GM12878 (cell line): Measurements from ENCODE around the gene PODXL2. TPM values are rescaled to one million over a fixed set of nuclear protein-coding genes. Genes with fewer than 3 reads are reported as not detected.

Source experiments
- ATAC-seq: fragments of 200-7000 bp; cut with Tn5 transposase; 3 replicates; pipeline ENCODE4 v1.9.1; 2020; ENCODE audit warnings: mild to moderate bottlenecking, moderate library complexity
- BruUV-seq: library from RNA; stranded (reverse); fragments of 400-500 nt; replicated peaks from 2 replicates; lab custom pipeline; 2021; lab: Mats Ljungman, UMichigan
- CTCF ChIA-PET: fragments of 300-600 bp; sonication (Branson Sonifier 250); formaldehyde crosslinking; extraction: SDS; loops from one replicate; lab custom pipeline; 2021; ENCODE audit warnings: inconsistent platforms; lab: Yijun Ruan, JAX
- POLR2A ChIA-PET: fragments of 350-600 bp; formaldehyde crosslinking; extraction: SDS; loops from one replicate; lab custom pipeline; 2021; ENCODE audit warnings: inconsistent platforms; lab: Charles Lee
- RAD21 ChIA-PET: fragments of 300-600 bp; sonication (Branson Sonifier 250); formaldehyde crosslinking; loops from one replicate; lab custom pipeline; 2023; ENCODE audit warnings: antibody characterized with exemption; ENCODE audit not compliant: unreplicated experiment; lab: Charles Lee
- SMC1A ChIA-PET: fragments of 300-600 bp; sonication (Branson Sonifier 250); formaldehyde crosslinking; loops from one replicate; lab custom pipeline; 2023; ENCODE audit not compliant: unreplicated experiment, uncharacterized antibody; lab: Charles Lee
- DNase-seq: peaks from one replicate; pipeline ENCODE4 v3.0.0-alpha.2; 2011; ENCODE audit warnings: low read depth, low spot score
- FAIRE-seq: peaks from 3 replicates; lab custom pipeline; 2011; peaks lifted over from hg19 to GRCh38; lab: Jason Lieb, UNC
- H2AFZ ChIP-seq: 2 replicates; pipeline ENCODE4 v1.6.0; 2011; ENCODE audit warnings: low read depth, low read length, control low read depth; ENCODE audit not compliant: control insufficient read depth
- H3K27ac ChIP-seq: 2 replicates; pipeline ENCODE4 v1.5.1; 2011; ENCODE audit warnings: control low read depth; ENCODE audit not compliant: control insufficient read depth, insufficient read depth
- H3K27me3 ChIP-seq, 2 experiments: replicated peaks in 1 of 2; 2 replicates each; pipeline versions ENCODE4 v1.6.0 to v1.6.1; 2011; ENCODE audit warnings: low read length in 1 of 2; ENCODE audit not compliant: control insufficient read depth in 2 of 2, insufficient read depth in 2 of 2
- H3K36me3 ChIP-seq, 2 experiments: 2 replicates each; pipeline ENCODE4 v1.5.1; 2011; ENCODE audit warnings: low read length in 1 of 2; ENCODE audit not compliant: control insufficient read depth in 2 of 2, insufficient read depth in 2 of 2
- H3K4me1 ChIP-seq: 2 replicates; pipeline ENCODE4 v1.6.1; 2011; ENCODE audit warnings: mild to moderate bottlenecking, low read length, moderate library complexity, mixed read lengths; ENCODE audit not compliant: control insufficient read depth, insufficient read depth
- H3K4me2 ChIP-seq: 2 replicates; pipeline ENCODE4 v1.6.0; 2011; ENCODE audit warnings: control low read depth; ENCODE audit not compliant: control insufficient read depth, insufficient read depth
- H3K4me3 ChIP-seq: fragments of 200-600 bp; sonication (generic); 2 replicates; pipeline ENCODE4 v1.5.1; 2016
- H3K79me2 ChIP-seq: 2 replicates; pipeline ENCODE4 v1.6.0; 2011; ENCODE audit warnings: low read length; ENCODE audit not compliant: control insufficient read depth, insufficient read depth
- H3K9ac ChIP-seq: 2 replicates; pipeline ENCODE4 v1.8.0; 2011; ENCODE audit warnings: low read length, control low read depth, mixed read lengths; ENCODE audit not compliant: control insufficient read depth, insufficient read depth
- H3K9me3 ChIP-seq: replicated peaks from 3 replicates; pipeline ENCODE4 v1.5.1; 2011; ENCODE audit warnings: mild to moderate bottlenecking, low read length; ENCODE audit not compliant: control insufficient read depth, insufficient read depth
- H4K20me1 ChIP-seq: 2 replicates; pipeline ENCODE4 v1.6.0; 2011; ENCODE audit not compliant: control insufficient read depth, insufficient read depth
- BCL11A ChIP-seq: IDR thresholded peaks from 2 replicates; pipeline ENCODE4 v1.6.1; 2011; ENCODE audit warnings: low read depth, low read length
- ESRRA ChIP-seq: IDR thresholded peaks from 2 replicates; pipeline ENCODE4 v1.6.1; 2012; ENCODE audit warnings: mild to moderate bottlenecking, low read length, improper control_type of control experiment
- MEF2A ChIP-seq: IDR thresholded peaks from 2 replicates; pipeline ENCODE4 v1.6.1; 2011; ENCODE audit warnings: low read depth, mild to moderate bottlenecking, low read length, moderate library complexity; ENCODE audit not compliant: insufficient read depth
- NBN ChIP-seq: fragments of 450-650 bp; IDR thresholded peaks from 2 replicates; pipeline ENCODE4 v1.6.1; 2016
- SIN3A ChIP-seq: IDR thresholded peaks from 2 replicates; pipeline ENCODE4 v1.6.1; 2012; ENCODE audit warnings: low read depth, low read length, improper control_type of control experiment
- SIX5 ChIP-seq: IDR thresholded peaks from 2 replicates; pipeline ENCODE4 v1.6.1; 2011; ENCODE audit warnings: mild to moderate bottlenecking, low read depth, low read length, moderate library complexity; ENCODE audit not compliant: severe bottlenecking
- SP1 ChIP-seq: IDR thresholded peaks from one replicate; pipeline ENCODE4 v1.6.1; 2011; ENCODE audit warnings: low read depth, low read length
- TCF7 ChIP-seq: IDR thresholded peaks from 2 replicates; pipeline ENCODE4 v1.6.1; 2014; ENCODE audit warnings: antibody characterized with exemption, borderline replicate concordance
- ZNF24 ChIP-seq: fragments of 450-650 bp; IDR thresholded peaks from 2 replicates; pipeline ENCODE4 v1.6.1; 2017; ENCODE audit warnings: antibody characterized with exemption, mild to moderate bottlenecking
- ZNF384 ChIP-seq: IDR thresholded peaks from 2 replicates; pipeline ENCODE4 v1.6.1; 2012; ENCODE audit warnings: low read depth, mild to moderate bottlenecking, low read length, improper control_type of control experiment, borderline replicate concordance
- WGBS: methylation state at CpG from one replicate; pipeline ENCODE4 v1.1.6; 2016; ENCODE audit warnings: low lambda C conversion rate; ENCODE audit not compliant: insufficient replicate concordance, insufficient coverage; ENCODE audit errors: missing lambda C conversion rate; 5-methylcytosine and 5-hydroxymethylcytosine counted together
- in situ Hi-C: fragments of 300-500 bp; cut with MboI; formaldehyde crosslinking; loops from 9 replicates; pipeline ENCODE4 v1.14.3; 2018; ENCODE audit warnings: mixed read lengths
- intact Hi-C: fragments of 100-400 bp; cut with micrococcal nuclease; formaldehyde crosslinking; loops from one replicate; pipeline ENCODE4 v1.14.2; 2022; ENCODE audit not compliant: unreplicated experiment
- polyA plus RNA-seq, 11 experiments: library from polyadenylated mRNA; depleted of rRNA in 4 of 11; unstranded in 6 of 11; stranded (reverse) in 5 of 11; fragments of >200 nt; fragmentation: Nextera tagmentation in 4 of 11; fragmentation: Illumina TruSeq in 1 of 11; extraction: Ambion mirVana in 4 of 11; extraction: Trizol in 1 of 11; gene quantifications; 1 replicate in 1 of 11; 2 replicates in 10 of 11; pipeline versions ENCODE4 v1.2.1 to v1.2.3, GENCODE V29; 2011 to 2016; ENCODE audit warnings: inconsistent platforms in 2 of 11, missing spikeins in 2 of 11, low read depth in 1 of 11
- total RNA-seq, 4 experiments: library from RNA; depleted of rRNA in 3 of 4; stranded (reverse); fragments of >200 nt in 3 of 4; fragmentation: Illumina TruSeq in 1 of 4; extraction: Trizol in 1 of 4; gene quantifications; 2 replicates each; pipeline versions ENCODE4 v1.2.1 to v1.2.3, GENCODE V29; 2013 to 2021
- TF ChIP-seq, protein P1 (sequence below): fragments of 450-650 bp; formaldehyde crosslinking; IDR thresholded peaks from 2 replicates; pipeline ENCODE4 v1.4.0; 2020; ENCODE audit warnings: mild to moderate bottlenecking, moderate library complexity

PODXL2 gene
- total and polyA plus RNA-seq, 10 of the 15 experiments (the other 5 are each of a cell fraction or from before 2014, with no cell fraction given): 0.03 to 24.4 (median 13.6) TPM; not detected in 2

DNA sequence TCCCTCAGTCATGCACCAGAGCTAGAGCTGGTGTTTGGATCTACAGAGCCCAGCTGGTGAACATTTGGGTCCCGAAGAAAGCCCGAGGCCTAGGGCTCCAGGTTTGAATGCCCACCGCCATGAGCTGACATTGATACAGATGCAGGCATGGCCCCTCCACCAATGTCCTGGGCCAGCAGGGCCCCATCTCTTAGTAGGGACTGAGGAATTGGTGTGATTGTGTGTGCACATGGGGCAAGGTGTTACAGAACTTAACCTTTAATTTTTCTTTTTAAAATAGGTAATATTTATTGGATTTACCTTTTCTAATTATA is 11.0 kb downstream of the PODXL2 start:
- WGBS: 89% methylated on average over 3 of the region's 3 CpGs
- intact Hi-C loops: no loop called here
- POLR2A ChIA-PET: no interaction called here
- no peak for FAIRE-seq
- Histone ChIP-seq H3K4me2 (no peak overlapping the region), H3K4me3 (no peak overlapping the region), H3K79me2 (no peaks in the 10 kb centered on the region), H3K9me3 (no peaks in the 10 kb centered on the region), H3K27me3 (no peaks in the 10 kb centered on the region), H3K36me3 (no peaks in the 10 kb centered on the region), H4K20me1 (no peaks in the 10 kb centered on the region), H2AFZ (no peak overlapping the region), H3K4me1 (no peaks in the 10 kb centered on the region), H3K27ac (no peak overlapping the region), H3K9ac (no peak overlapping the region)
- CTCF ChIA-PET: interaction anchor here (1.2 to 1.3 kb wide), 2 partner anchors 64 to 331 kb away, joined by 3 to 4 read pairs; no protein-coding TSS in a partner anchor
- SMC1A ChIA-PET: no interaction called here
- TF ChIP-seq BCL11A: no peak
- no peak for TF ChIP-seq SIX5
- TF ChIP-seq SP1: no peak
- TF ChIP-seq MEF2A: no peak
- TF ChIP-seq SIN3A: no peak
- TF ChIP-seq ESRRA: no peak
- TF ChIP-seq TCF7: no peak
- no peak for TF ChIP-seq ZNF24
- BruUV-seq: no TSS peak
- RAD21 ChIA-PET: no interaction called here
- DNase-seq: no peak
- in situ Hi-C loops: no loop called here
- no peak for ATAC-seq

DNA sequence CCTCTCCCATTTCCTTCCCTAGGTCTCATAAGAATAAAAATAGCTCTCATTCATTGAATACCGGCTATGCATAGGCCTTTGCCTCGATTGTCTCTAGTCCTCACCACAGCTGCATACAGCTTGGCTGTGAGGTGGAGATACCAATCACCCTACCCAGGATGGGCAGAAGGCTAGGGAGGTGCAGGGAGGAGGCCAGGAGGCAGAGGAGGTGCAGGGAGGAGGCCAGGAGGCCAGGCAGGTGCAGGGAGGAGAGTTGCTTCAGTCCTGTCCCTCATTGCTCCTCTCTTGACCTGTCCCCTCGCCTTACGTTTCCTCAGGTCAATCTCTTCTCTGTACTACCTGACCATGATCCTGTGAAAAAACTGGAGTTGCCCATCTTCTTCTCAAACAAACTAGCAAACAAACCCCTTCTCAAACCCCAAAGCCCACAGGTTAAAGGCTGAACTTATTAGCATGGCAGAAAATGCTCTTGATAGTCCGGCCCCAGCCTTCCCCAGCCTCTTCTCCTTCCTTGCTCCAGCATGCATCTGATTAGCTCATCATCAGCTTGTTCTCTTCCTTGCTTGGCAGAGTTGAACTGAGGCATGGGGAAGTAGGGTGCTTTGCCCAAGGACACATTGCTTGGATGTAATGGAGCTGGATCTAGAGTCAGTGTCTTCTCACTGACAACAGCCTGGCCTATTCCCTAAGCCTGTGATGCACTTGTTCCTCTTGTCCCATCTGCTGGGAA is 15.8 kb downstream of the PODXL2 start:
- POLR2A ChIA-PET: no interaction called here
- H3K27ac ChIP-seq: no peak overlapping the region
- WGBS: 46% methylated on average over 5 of the region's 5 CpGs
- DNase-seq: no peak
- H3K27me3 ChIP-seq: no peaks in the 10 kb centered on the region; a peak in 1 of 4 replicates
- no peak overlapping the region for H3K4me3 ChIP-seq
- in situ Hi-C loops: no loop called here
- no peaks in the 10 kb centered on the region for H3K4me1 ChIP-seq
- no peak for TF ChIP-seq ZNF384
- no peak for TF ChIP-seq SIX5
- TF ChIP-seq, protein P1, sequence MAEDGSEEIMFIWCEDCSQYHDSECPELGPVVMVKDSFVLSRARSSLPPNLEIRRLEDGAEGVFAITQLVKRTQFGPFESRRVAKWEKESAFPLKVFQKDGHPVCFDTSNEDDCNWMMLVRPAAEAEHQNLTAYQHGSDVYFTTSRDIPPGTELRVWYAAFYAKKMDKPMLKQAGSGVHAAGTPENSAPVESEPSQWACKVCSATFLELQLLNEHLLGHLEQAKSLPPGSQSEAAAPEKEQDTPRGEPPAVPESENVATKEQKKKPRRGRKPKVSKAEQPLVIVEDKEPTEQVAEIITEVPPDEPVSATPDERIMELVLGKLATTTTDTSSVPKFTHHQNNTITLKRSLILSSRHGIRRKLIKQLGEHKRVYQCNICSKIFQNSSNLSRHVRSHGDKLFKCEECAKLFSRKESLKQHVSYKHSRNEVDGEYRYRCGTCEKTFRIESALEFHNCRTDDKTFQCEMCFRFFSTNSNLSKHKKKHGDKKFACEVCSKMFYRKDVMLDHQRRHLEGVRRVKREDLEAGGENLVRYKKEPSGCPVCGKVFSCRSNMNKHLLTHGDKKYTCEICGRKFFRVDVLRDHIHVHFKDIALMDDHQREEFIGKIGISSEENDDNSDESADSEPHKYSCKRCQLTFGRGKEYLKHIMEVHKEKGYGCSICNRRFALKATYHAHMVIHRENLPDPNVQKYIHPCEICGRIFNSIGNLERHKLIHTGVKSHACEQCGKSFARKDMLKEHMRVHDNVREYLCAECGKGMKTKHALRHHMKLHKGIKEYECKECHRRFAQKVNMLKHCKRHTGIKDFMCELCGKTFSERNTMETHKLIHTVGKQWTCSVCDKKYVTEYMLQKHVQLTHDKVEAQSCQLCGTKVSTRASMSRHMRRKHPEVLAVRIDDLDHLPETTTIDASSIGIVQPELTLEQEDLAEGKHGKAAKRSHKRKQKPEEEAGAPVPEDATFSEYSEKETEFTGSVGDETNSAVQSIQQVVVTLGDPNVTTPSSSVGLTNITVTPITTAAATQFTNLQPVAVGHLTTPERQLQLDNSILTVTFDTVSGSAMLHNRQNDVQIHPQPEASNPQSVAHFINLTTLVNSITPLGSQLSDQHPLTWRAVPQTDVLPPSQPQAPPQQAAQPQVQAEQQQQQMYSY (CRISPR knock-in tag): no peak
- TF ChIP-seq NBN: no peak
- TF ChIP-seq, all 136 proteins: peak for 0
- Histone ChIP-seq H4K20me1 (no peaks in the 10 kb centered on the region), H3K4me2 (no peak overlapping the region), H3K79me2 (no peaks in the 10 kb centered on the region), H3K9me3 (no peaks in the 10 kb centered on the region), H2AFZ (no peak overlapping the region), H3K36me3 (no peaks in the 10 kb centered on the region), H3K9ac (no peak overlapping the region)
- no peak for ATAC-seq
- FAIRE-seq: no peak
- intact Hi-C loops: no loop called here
- ChIA-PET SMC1A (interaction anchor here (1.0 to 1.2 kb wide), 2 partner anchors 13 to 189 kb away, joined by 3 read pairs; no protein-coding TSS in a partner anchor), CTCF (interaction anchor here (0.6 to 1.4 kb wide), 5 partner anchors 10 to 326 kb away, joined by 3 to 5 read pairs (median 4); no protein-coding TSS in a partner anchor), RAD21 (interaction anchor here (3.0 kb wide), 1 partner anchor 70 kb away, joined by 8 read pairs; no protein-coding TSS in a partner anchor)
- BruUV-seq: no TSS peak
